ENCODE data around the gene PPP2R2C. TPM values are rescaled to one million over a fixed set of nuclear protein-coding genes. Genes with fewer than 3 reads are reported as not detected.

Gene PPP2R2C
- total RNA-seq, 1 experiment from 2014 or later = 8.1 TPM

GRCh38 chr4:6278801-6279197 lies 193.6 kb downstream of the PPP2R2C start:
- no peaks in the 10 kb centered on the region for H3K9me3 Mint-ChIP-seq
- Histone ChIP-seq H2AK5ac (ENCODE audit: insufficient read length, low read length) (no peak overlapping the region), H3K4me1 (ENCODE audit: insufficient read depth, low read length) (no peaks in the 10 kb centered on the region; the same call in 1 of the 2 replicates), H3T11ph (ENCODE audit: low read length) (no peak overlapping the region), H3K9me3 (ENCODE audit: control insufficient read depth, low read depth, low read length) (no peaks in the 10 kb centered on the region), H3K18ac (ENCODE audit: insufficient read length, low read depth, low read length) (no peak overlapping the region), H2AFZ (ENCODE audit: low read length) (no peak overlapping the region), H3K27ac (ENCODE audit: insufficient read length, low read depth, low read length) (no peak overlapping the region), H3K4ac (ENCODE audit: low read depth, low read length) (no peak overlapping the region), H2BK12ac (ENCODE audit: insufficient read length, low read depth, low read length) (no peak overlapping the region), H4K20me1 (ENCODE audit: control insufficient read depth, insufficient read depth, insufficient read length) (peaks cover 3% of the 10 kb centered on the region), H2BK120ac (ENCODE audit: low read depth, low read length, poor library complexity, severe bottlenecking) (no peak overlapping the region), H3K56ac (ENCODE audit: insufficient read length, low read depth, low read length) (no peak overlapping the region), H3K4me2 (ENCODE audit: insufficient read depth, insufficient read length, low read length) (no peak overlapping the region), H3K27me3 (ENCODE audit: insufficient read depth, low read length) (no peaks in the 10 kb centered on the region), H3K79me1 (ENCODE audit: insufficient read depth, low read depth, low read length, poor library complexity, severe bottlenecking) (no peaks in the 10 kb centered on the region), H3K9ac (ENCODE audit: extremely low read depth, insufficient read length, low read length) (no peak overlapping the region), H3K23me2 (ENCODE audit: insufficient read length, low read depth, low read length, poor library complexity, severe bottlenecking) (no peaks in the 10 kb centered on the region), H3K23ac (ENCODE audit: insufficient read length, low read depth, low read length) (no peak overlapping the region), H2BK20ac (ENCODE audit: low read depth, low read length, poor library complexity, severe bottlenecking) (no peak overlapping the region), H3K14ac (ENCODE audit: insufficient read depth, low read length) (no peak overlapping the region), H4K91ac (ENCODE audit: insufficient read length, low read depth, low read length) (no peak overlapping the region), H4K5ac (ENCODE audit: insufficient read length, low read depth, low read length) (no peak overlapping the region), H3K79me2 (ENCODE audit: insufficient read depth, low read length) (no peaks in the 10 kb centered on the region), H2BK5ac (ENCODE audit: insufficient read length, low read length) (no peak overlapping the region), H4K8ac (replicated peaks; ENCODE audit: insufficient read length, low read depth, low read length) (no peak overlapping the region), H2BK15ac (ENCODE audit: low read depth, low read length) (no peak overlapping the region)
- H3K36me3 Mint-ChIP-seq (ENCODE audit: insufficient read depth in 1 of 3, low read depth in 3 of 3) = peaks cover 4 to 11% (median 8%) of the 10 kb centered on the region in 3 experiments; a peak in 5 of 7 replicates
- WGBS (ENCODE audit: extremely low coverage, insufficient read length, low lambda C conversion rate) = no CpG with 5 or more reads among the region's 10 CpGs
- H3K27me3 Mint-ChIP-seq (ENCODE audit: low read depth) = no peaks in the 10 kb centered on the region
- peak overlapping the region in 1 of 3 experiments; percentile 68; a peak in 1 of 7 replicates for H3K27ac Mint-ChIP-seq
- peaks cover 13 to 26% of the 10 kb centered on the region in 2 experiments for H3K4me1 Mint-ChIP-seq
- no peak for DNase-seq
- H3K4me3 Mint-ChIP-seq = no peak overlapping the region
- TF ChIP-seq, protein P1, sequence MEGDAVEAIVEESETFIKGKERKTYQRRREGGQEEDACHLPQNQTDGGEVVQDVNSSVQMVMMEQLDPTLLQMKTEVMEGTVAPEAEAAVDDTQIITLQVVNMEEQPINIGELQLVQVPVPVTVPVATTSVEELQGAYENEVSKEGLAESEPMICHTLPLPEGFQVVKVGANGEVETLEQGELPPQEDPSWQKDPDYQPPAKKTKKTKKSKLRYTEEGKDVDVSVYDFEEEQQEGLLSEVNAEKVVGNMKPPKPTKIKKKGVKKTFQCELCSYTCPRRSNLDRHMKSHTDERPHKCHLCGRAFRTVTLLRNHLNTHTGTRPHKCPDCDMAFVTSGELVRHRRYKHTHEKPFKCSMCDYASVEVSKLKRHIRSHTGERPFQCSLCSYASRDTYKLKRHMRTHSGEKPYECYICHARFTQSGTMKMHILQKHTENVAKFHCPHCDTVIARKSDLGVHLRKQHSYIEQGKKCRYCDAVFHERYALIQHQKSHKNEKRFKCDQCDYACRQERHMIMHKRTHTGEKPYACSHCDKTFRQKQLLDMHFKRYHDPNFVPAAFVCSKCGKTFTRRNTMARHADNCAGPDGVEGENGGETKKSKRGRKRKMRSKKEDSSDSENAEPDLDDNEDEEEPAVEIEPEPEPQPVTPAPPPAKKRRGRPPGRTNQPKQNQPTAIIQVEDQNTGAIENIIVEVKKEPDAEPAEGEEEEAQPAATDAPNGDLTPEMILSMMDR (conservative IDR thresholded peaks at IDR 0.05) = no peak

Measured in H9 (cell line).